H1 (cell line): ENCODE measurements around the gene CHST11. TPM values are rescaled to one million over a fixed set of nuclear protein-coding genes. Genes with fewer than 3 reads are reported as not detected.

ENCODE experiments used
- CHD7 ChIP-seq: fragments of 300-600 bp; sonication (generic); IDR thresholded peaks from 2 replicates; pipeline ENCODE4 v1.7.1; 2012; ENCODE audit warnings: low read length, moderate library complexity, mild to moderate bottlenecking, inconsistent platforms; ENCODE audit not compliant: insufficient replicate concordance
- RFX5 ChIP-seq: IDR thresholded peaks from 2 replicates; pipeline ENCODE4 v1.6.1; 2011; ENCODE audit warnings: low read depth, low read length, improper control_type of control experiment, borderline replicate concordance
- polyA plus RNA-seq, 7 experiments: library from polyadenylated mRNA; depleted of rRNA in 3 of 7; stranded (reverse) in 5 of 7; unstranded in 2 of 7; fragments of >200 nt in 5 of 7; fragments of 200-250 nt in 2 of 7; gene quantifications; 1 replicate in 5 of 7; 2 replicates in 1 of 7; 4 replicates in 1 of 7; pipeline versions ENCODE4 v1.2.1 to v1.2.3, GENCODE V29; 2011 to 2013; ENCODE audit warnings: missing spikeins in 2 of 7, mixed read lengths in 2 of 7
- total RNA-seq: library from RNA; stranded (reverse); fragmentation: NEBNext Ultra II Directional; extraction: Animal tissue kit (Norgen Biotek cat#: 25700); gene quantifications from 2 replicates; pipeline ENCODE4 v1.2.1, GENCODE V29; 2021

The CHST11 gene
- total and polyA plus RNA-seq, 2 of the 8 experiments (the other 6 are each of a cell fraction or from before 2014, with no cell fraction given) = 14.4 to 20.8 TPM

GRCh38 chr12:104488374-104488773 is 31.6 kb downstream of the CHST11 start (continued):
- TF ChIP-seq CHD7 = no peak
- TF ChIP-seq RFX5 = no peak
- TF ChIP-seq, all 59 proteins: peak for 0
